Liver (tissue), 9 donors: ENCODE results near the gene RAPGEF4. TPM values are rescaled to one million over a fixed set of nuclear protein-coding genes. Genes with fewer than 3 reads are reported as not detected.

Experiments
- DNase-seq: peaks from one replicate; pipeline ENCODE4 v3.0.0-alpha.2; 2017; ENCODE audit warnings: low spot score
- H3K27ac ChIP-seq, 2 donors: one replicate each; pipeline ENCODE4 v1.7.0; 2013; ENCODE audit warnings: inconsistent platforms in 2 of 2, low read length in 2 of 2, control low read depth in 1 of 2, low read depth in 1 of 2, mild to moderate bottlenecking in 1 of 2
- H3K27me3 ChIP-seq, 4 donors: one replicate each; pipeline versions ENCODE4 v1.6.1 to v1.7.0; 2013; ENCODE audit warnings: low read length in 3 of 4, inconsistent platforms in 1 of 4, mild to moderate bottlenecking in 1 of 4, moderate library complexity in 1 of 4; ENCODE audit not compliant: control insufficient read depth in 4 of 4, insufficient read depth in 4 of 4
- H3K36me3 ChIP-seq, 4 donors: one replicate each; pipeline versions ENCODE4 v1.6.1 to v1.7.0; 2013; ENCODE audit warnings: low read length in 3 of 4, mild to moderate bottlenecking in 3 of 4, low read depth in 1 of 4, moderate library complexity in 1 of 4; ENCODE audit not compliant: control insufficient read depth in 4 of 4, insufficient read depth in 3 of 4
- H3K4me1 ChIP-seq, 4 donors: one replicate each; pipeline versions ENCODE4 v1.6.1 to v1.7.0; 2013; ENCODE audit warnings: low read length in 3 of 4, mild to moderate bottlenecking in 3 of 4, moderate library complexity in 1 of 4; ENCODE audit not compliant: control insufficient read depth in 4 of 4, insufficient read depth in 4 of 4
- H3K4me3 ChIP-seq, 3 donors: one replicate each; pipeline versions ENCODE4 v1.6.1 to v1.7.0; 2013; ENCODE audit warnings: low read length in 3 of 3, control low read depth in 1 of 3, low read depth in 1 of 3, mild to moderate bottlenecking in 1 of 3
- H3K9ac ChIP-seq, 2 donors: one replicate each; pipeline ENCODE4 v1.7.0; 2013; ENCODE audit warnings: low read length in 2 of 2, mild to moderate bottlenecking in 2 of 2, moderate library complexity in 2 of 2, control low read depth in 1 of 2, low read depth in 1 of 2
- H3K9me3 ChIP-seq, 4 donors: one replicate each; pipeline versions ENCODE4 v1.6.1 to v1.7.0; 2013; ENCODE audit warnings: low read length in 3 of 4; ENCODE audit not compliant: control insufficient read depth in 4 of 4
- ATF3 ChIP-seq: IDR thresholded peaks from 2 replicates; pipeline ENCODE4 v1.6.1; 2016; ENCODE audit warnings: antibody characterized with exemption
- CTCF ChIP-seq: fragments of 150-350 bp; IDR thresholded peaks from 2 replicates; pipeline ENCODE4 v1.5.1; 2017; ENCODE audit warnings: improper control_type of control experiment, low read depth, low read length; ENCODE audit not compliant: missing input control
- EGR1 ChIP-seq, 2 donors: IDR thresholded peaks; 2 replicates each; pipeline ENCODE4 v1.6.1; 2016 to 2018; ENCODE audit warnings: antibody characterized with exemption in 2 of 2, low read depth in 2 of 2
- FOXA1 ChIP-seq: IDR thresholded peaks from 2 replicates; pipeline ENCODE4 v1.6.1; 2016; ENCODE audit warnings: antibody characterized with exemption
- FOXA2 ChIP-seq: IDR thresholded peaks from 2 replicates; pipeline ENCODE4 v1.6.1; 2016; ENCODE audit warnings: antibody characterized with exemption
- GABPA ChIP-seq, 2 donors: IDR thresholded peaks in 1 of 2; conservative IDR thresholded peaks in 1 of 2; 2 replicates each; pipeline ENCODE4 v1.6.1; 2016; ENCODE audit warnings: antibody characterized with exemption in 2 of 2, mild to moderate bottlenecking in 1 of 2, moderate library complexity in 1 of 2
- HNF4A ChIP-seq, 2 donors: conservative IDR thresholded peaks; 2 replicates each; pipeline ENCODE4 v1.6.1; 2016; ENCODE audit warnings: antibody characterized with exemption in 2 of 2, mild to moderate bottlenecking in 2 of 2
- HNF4G ChIP-seq: IDR thresholded peaks from 2 replicates; pipeline ENCODE4 v1.6.1; 2016; ENCODE audit warnings: antibody characterized with exemption
- JUND ChIP-seq, 2 donors: IDR thresholded peaks; 2 replicates each; pipeline ENCODE4 v1.6.1; 2016; ENCODE audit warnings: antibody characterized with exemption in 2 of 2
- NR2F2 ChIP-seq: IDR thresholded peaks from 2 replicates; pipeline ENCODE4 v1.6.1; 2016; ENCODE audit warnings: antibody characterized with exemption
- RAD21 ChIP-seq, 2 donors: IDR thresholded peaks; 2 replicates each; pipeline ENCODE4 v1.6.1; 2016; ENCODE audit warnings: antibody characterized with exemption in 2 of 2, mild to moderate bottlenecking in 2 of 2
- REST ChIP-seq: IDR thresholded peaks from 2 replicates; pipeline ENCODE4 v1.6.1; 2016; ENCODE audit warnings: antibody characterized with exemption, mild to moderate bottlenecking
- RXRA ChIP-seq, 2 donors: IDR thresholded peaks; 2 replicates each; pipeline ENCODE4 v1.6.1; 2017 to 2018; ENCODE audit warnings: antibody characterized with exemption in 2 of 2, mild to moderate bottlenecking in 1 of 2
- SP1 ChIP-seq: IDR thresholded peaks from 2 replicates; pipeline ENCODE4 v1.6.1; 2018; ENCODE audit warnings: antibody characterized with exemption, mild to moderate bottlenecking
- TAF1 ChIP-seq: conservative IDR thresholded peaks from 2 replicates; pipeline ENCODE4 v1.6.1; 2016; ENCODE audit warnings: antibody characterized with exemption, mild to moderate bottlenecking
- YY1 ChIP-seq: IDR thresholded peaks from 2 replicates; pipeline ENCODE4 v1.6.1; 2016; ENCODE audit warnings: antibody characterized with exemption, mild to moderate bottlenecking
- ZBTB33 ChIP-seq: IDR thresholded peaks from 2 replicates; pipeline ENCODE4 v1.6.1; 2016; ENCODE audit warnings: antibody characterized with exemption
- WGBS: extraction: QIAGEN DNeasy Blood & Tissue Kit; methylation state at CpG from one replicate; pipeline ENCODE4 v1.1.7; 2013; 5-methylcytosine and 5-hydroxymethylcytosine counted together
- polyA plus RNA-seq, 2 donors: library from polyadenylated mRNA; stranded (reverse) in 1 of 2; unstranded in 1 of 2; fragments of 200-250 nt in 1 of 2; fragments of >200 nt in 1 of 2; fragmentation: Nextera tagmentation in 1 of 2; extraction: Ambion mirVana in 1 of 2; gene quantifications; one replicate each; pipeline versions ENCODE4 v1.2.1 to v1.2.3, GENCODE V29; 2013 to 2015
- total RNA-seq, 2 donors: library from RNA; depleted of rRNA; stranded (reverse); fragments of >200 nt; gene quantifications; one replicate each; pipeline ENCODE4 v1.2.3, GENCODE V29; 2014
- donor health status: healthy.
- donor health status: healthy.
- donor health status: healthy.
- donor health status: healthy.
- donor health status: healthy.

RAPGEF4 gene
- total and polyA plus RNA-seq, 4 donors: 1.5 to 18.2 (median 8.3) TPM

- no peaks in the 10 kb centered on the region for H3K4me1 ChIP-seq
- peaks cover 0 to 1% (median 0%) of the 10 kb centered on the region in 4 donors for H3K9me3 ChIP-seq
- DNase-seq: no peak
- H3K36me3 ChIP-seq: no peaks in the 10 kb centered on the region
- no peak overlapping the region for H3K9ac ChIP-seq
- H3K4me3 ChIP-seq: no peak overlapping the region
- H3K27ac ChIP-seq: no peak overlapping the region
- no peaks in the 10 kb centered on the region for H3K27me3 ChIP-seq
- TF ChIP-seq ZBTB33: no peak
- no peak for TF ChIP-seq HNF4A (conservative IDR thresholded peaks at IDR 0.05)
- TF ChIP-seq EGR1 (IDR thresholded peaks at IDR 0.05; ENCODE audit: low read depth in 2 of 2): no peak
- no peak for TF ChIP-seq NR2F2
- TF ChIP-seq JUND (IDR thresholded peaks at IDR 0.05): no peak
- TF ChIP-seq RXRA (IDR thresholded peaks at IDR 0.05): no peak
- TF ChIP-seq HNF4G: no peak
- TF ChIP-seq SP1: no peak
- TF ChIP-seq CTCF: no peak
- no peak for TF ChIP-seq TAF1
- TF ChIP-seq REST: no peak
- TF ChIP-seq FOXA2: no peak
- TF ChIP-seq GABPA (IDR thresholded peaks at IDR 0.05 in 1 of 2, conservative IDR thresholded peaks at IDR 0.05 in 1 of 2): no peak
- no peak for TF ChIP-seq FOXA1
- WGBS: 75% methylated on average over 6 of the region's 6 CpGs
Observed at GRCh38 chr2:172806996-172807395, 71.4 kb downstream of the RAPGEF4 start.

- no peak for DNase-seq
- no peaks in the 10 kb centered on the region for H3K27me3 ChIP-seq
- H3K9ac ChIP-seq: no peak overlapping the region
- H3K36me3 ChIP-seq: no peaks in the 10 kb centered on the region
- H3K9me3 ChIP-seq: no peaks in the 10 kb centered on the region
- 87% methylated on average over 4 of the region's 4 CpGs for WGBS
- no peak overlapping the region for H3K27ac ChIP-seq
- no peak overlapping the region for H3K4me3 ChIP-seq
- no peaks in the 10 kb centered on the region for H3K4me1 ChIP-seq
- TF ChIP-seq JUND (IDR thresholded peaks at IDR 0.05): no peak
- TF ChIP-seq TAF1: no peak
- TF ChIP-seq HNF4A (conservative IDR thresholded peaks at IDR 0.05): no peak
- TF ChIP-seq CTCF: no peak
- no peak for TF ChIP-seq RAD21 (IDR thresholded peaks at IDR 0.05)
- TF ChIP-seq RXRA (IDR thresholded peaks at IDR 0.05): no peak
- TF ChIP-seq GABPA (IDR thresholded peaks at IDR 0.05 in 1 of 2, conservative IDR thresholded peaks at IDR 0.05 in 1 of 2): no peak
- no peak for TF ChIP-seq YY1
- TF ChIP-seq SP1: no peak
- TF ChIP-seq ATF3: no peak
- TF ChIP-seq NR2F2: no peak
- TF ChIP-seq FOXA2: no peak
- TF ChIP-seq ZBTB33: no peak
Observed at GRCh38 chr2:172808156-172808555, 72.5 kb downstream of the RAPGEF4 start.
